Spleen (tissue), 7 donors: ENCODE data around the gene PGA4.

ENCODE experiments used
- POLR2A ChIP-seq, 3 donors: fragments of 450-650 bp; IDR thresholded peaks; one replicate each; pipeline ENCODE4 v1.5.1; 2017; ENCODE audit warnings: antibody characterized with exemption in 3 of 3, mild to moderate bottlenecking in 1 of 3
- POLR2AphosphoS5 ChIP-seq, 3 donors: sonication (generic); formaldehyde crosslinking; IDR thresholded peaks; one replicate each; pipeline ENCODE4 v1.5.1; 2017; ENCODE audit warnings: antibody characterized with exemption in 3 of 3
- TF ChIP-seq, protein P1 (sequence below), 11 experiments: fragments of 200-600 bp in 7 of 11; fragments of 450-650 bp in 4 of 11; sonication (generic) in 4 of 11; IDR thresholded peaks in 8 of 11; conservative IDR thresholded peaks in 3 of 11; 1 replicate in 7 of 11; 2 replicates in 4 of 11; pipeline versions ENCODE4 v1.4.0 to v1.8.0; 2016 to 2021; ENCODE audit warnings: antibody characterized with exemption in 11 of 11, inconsistent platforms in 4 of 11, mild to moderate bottlenecking in 1 of 11
- donor health status: DM: no; HTN: no; CAD: no; lungs with moderate emphysema.
- donor health status: DM: no; HTN: no; CAD: no.
- donor health status: DM: no; HTN: no; CAD: no.

DNA sequence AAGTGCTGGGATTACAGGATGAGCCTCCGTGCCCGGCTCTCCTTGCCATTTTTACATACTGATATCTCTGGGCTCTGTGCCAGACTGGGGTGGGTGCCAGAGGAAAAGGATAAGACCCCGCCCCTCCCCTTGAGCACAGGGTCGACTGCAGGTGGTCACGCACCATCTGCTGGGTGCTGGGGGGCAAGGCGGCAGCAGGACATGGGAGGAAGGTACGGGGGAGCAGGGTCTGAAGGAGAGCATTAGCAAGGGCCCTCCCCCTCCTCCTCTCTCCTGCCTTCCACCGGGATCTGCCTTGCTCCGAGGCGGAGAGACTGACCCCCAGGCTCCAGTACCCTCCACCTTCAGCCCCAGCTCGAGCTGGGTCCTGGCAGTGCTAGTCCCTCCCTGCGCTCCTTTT is 28.6 kb upstream of the PGA4 start:
- TF ChIP-seq, protein P1, sequence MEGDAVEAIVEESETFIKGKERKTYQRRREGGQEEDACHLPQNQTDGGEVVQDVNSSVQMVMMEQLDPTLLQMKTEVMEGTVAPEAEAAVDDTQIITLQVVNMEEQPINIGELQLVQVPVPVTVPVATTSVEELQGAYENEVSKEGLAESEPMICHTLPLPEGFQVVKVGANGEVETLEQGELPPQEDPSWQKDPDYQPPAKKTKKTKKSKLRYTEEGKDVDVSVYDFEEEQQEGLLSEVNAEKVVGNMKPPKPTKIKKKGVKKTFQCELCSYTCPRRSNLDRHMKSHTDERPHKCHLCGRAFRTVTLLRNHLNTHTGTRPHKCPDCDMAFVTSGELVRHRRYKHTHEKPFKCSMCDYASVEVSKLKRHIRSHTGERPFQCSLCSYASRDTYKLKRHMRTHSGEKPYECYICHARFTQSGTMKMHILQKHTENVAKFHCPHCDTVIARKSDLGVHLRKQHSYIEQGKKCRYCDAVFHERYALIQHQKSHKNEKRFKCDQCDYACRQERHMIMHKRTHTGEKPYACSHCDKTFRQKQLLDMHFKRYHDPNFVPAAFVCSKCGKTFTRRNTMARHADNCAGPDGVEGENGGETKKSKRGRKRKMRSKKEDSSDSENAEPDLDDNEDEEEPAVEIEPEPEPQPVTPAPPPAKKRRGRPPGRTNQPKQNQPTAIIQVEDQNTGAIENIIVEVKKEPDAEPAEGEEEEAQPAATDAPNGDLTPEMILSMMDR (IDR thresholded peaks at IDR 0.05 in 8 of 11, conservative IDR thresholded peaks at IDR 0.05 in 3 of 11): no peak
- TF ChIP-seq POLR2A (IDR thresholded peaks at IDR 0.05): no peak
- TF ChIP-seq POLR2AphosphoS5 (IDR thresholded peaks at IDR 0.05): no peak
